Measurements from ENCODE around the gene DNTT. TPM values are rescaled to one million over a fixed set of nuclear protein-coding genes. Genes with fewer than 3 reads are reported as not detected.

Gene DNTT
- total and polyA plus RNA-seq, 7 donors = not detected

GRCh38 chr10:96338279-96338925 lies 34.2 kb downstream of the DNTT start:
- H3K36me3 ChIP-seq = no peaks in the 10 kb centered on the region
- no peaks in the 10 kb centered on the region for H3K27me3 ChIP-seq
- no peaks in the 10 kb centered on the region for H3K9me3 ChIP-seq
- no peak for TF ChIP-seq EP300 (IDR thresholded peaks at IDR 0.05)
- TF ChIP-seq CTCF (IDR thresholded peaks at IDR 0.05) = no peak
- no peak for TF ChIP-seq POLR2AphosphoS5 (IDR thresholded peaks at IDR 0.05)
- TF ChIP-seq POLR2A (IDR thresholded peaks at IDR 0.05) = no peak
- no peak overlapping the region for H3K4me3 ChIP-seq
- DNase-seq = no peak
- no peak overlapping the region for H3K27ac ChIP-seq
- WGBS, 2 donors = 56 to 69% methylated on average over 5 of the region's 5 CpGs
- H3K4me1 ChIP-seq = no peaks in the 10 kb centered on the region
- intact Hi-C loops (cut with DNase I) = no loop called here

GRCh38 chr10:96339383-96339782 lies 35.1 kb downstream of the DNTT start:
- no peak overlapping the region for H3K27ac ChIP-seq
- intact Hi-C loops (cut with DNase I) = no loop called here
- WGBS, 2 donors = 94% methylated on average over 4 of the region's 4 CpGs
- TF ChIP-seq POLR2AphosphoS5 (IDR thresholded peaks at IDR 0.05) = no peak
- no peaks in the 10 kb centered on the region for H3K4me1 ChIP-seq
- H3K27me3 ChIP-seq = no peaks in the 10 kb centered on the region
- no peaks in the 10 kb centered on the region for H3K9me3 ChIP-seq
- H3K4me3 ChIP-seq = no peak overlapping the region
- no peaks in the 10 kb centered on the region for H3K36me3 ChIP-seq
- DNase-seq = no peak

- 27 to 40% methylated on average over 7 of the region's 7 CpGs for WGBS, 2 donors
- DNase-seq = no peak
- peak in 1 of 4 experiments; percentile 31 for TF ChIP-seq CTCF (IDR thresholded peaks at IDR 0.05)
- TF ChIP-seq POLR2A (IDR thresholded peaks at IDR 0.05) = no peak
- Histone ChIP-seq H3K9me3 (no peaks in the 10 kb centered on the region), H3K36me3 (no peaks in the 10 kb centered on the region), H3K4me1 (no peaks in the 10 kb centered on the region), H3K4me3 (no peak overlapping the region), H3K27ac (no peak overlapping the region), H3K27me3 (no peaks in the 10 kb centered on the region)
- intact Hi-C loops (cut with DNase I) = loop anchor here (5.0 kb wide), 1 partner anchor 113 kb away; no protein-coding TSS in a partner anchor
Measured at GRCh38 chr10:96339956-96340904, 36.0 kb downstream of the DNTT start.

GRCh38 chr10:96341219-96342182 lies 37.3 kb downstream of the DNTT start:
- Histone ChIP-seq H3K27ac (no peak overlapping the region), H3K4me3 (no peak overlapping the region), H3K27me3 (no peaks in the 10 kb centered on the region), H3K36me3 (no peaks in the 10 kb centered on the region), H3K9me3 (peaks cover 0 to 4% (median 0%) of the 10 kb centered on the region in 4 donors), H3K4me1 (no peaks in the 10 kb centered on the region)
- no peak for TF ChIP-seq POLR2A (IDR thresholded peaks at IDR 0.05)
- no peak for TF ChIP-seq EP300 (IDR thresholded peaks at IDR 0.05)
- TF ChIP-seq CTCF (IDR thresholded peaks at IDR 0.05) = no peak
- no peak for TF ChIP-seq POLR2AphosphoS5 (IDR thresholded peaks at IDR 0.05)
- no peak for DNase-seq
- 82 to 84% methylated on average over 5 of the region's 5 CpGs for WGBS, 2 donors
- intact Hi-C loops (cut with DNase I) = loop anchor here (5.0 kb wide), 1 partner anchor 114 kb away; no protein-coding TSS in a partner anchor

All from sigmoid colon (tissue), 7 donors.